GM19467 (cell line): ENCODE results near the gene CROCC2.

Source experiments
- ATAC-seq: cut with Tn5 transposase; IDR thresholded peaks from one replicate; pipeline ENCODE4 v1.9.1; 2021; ENCODE audit warnings: mild to moderate bottlenecking, moderate library complexity; ENCODE audit not compliant: unreplicated experiment

CROCC2 gene

DNA sequence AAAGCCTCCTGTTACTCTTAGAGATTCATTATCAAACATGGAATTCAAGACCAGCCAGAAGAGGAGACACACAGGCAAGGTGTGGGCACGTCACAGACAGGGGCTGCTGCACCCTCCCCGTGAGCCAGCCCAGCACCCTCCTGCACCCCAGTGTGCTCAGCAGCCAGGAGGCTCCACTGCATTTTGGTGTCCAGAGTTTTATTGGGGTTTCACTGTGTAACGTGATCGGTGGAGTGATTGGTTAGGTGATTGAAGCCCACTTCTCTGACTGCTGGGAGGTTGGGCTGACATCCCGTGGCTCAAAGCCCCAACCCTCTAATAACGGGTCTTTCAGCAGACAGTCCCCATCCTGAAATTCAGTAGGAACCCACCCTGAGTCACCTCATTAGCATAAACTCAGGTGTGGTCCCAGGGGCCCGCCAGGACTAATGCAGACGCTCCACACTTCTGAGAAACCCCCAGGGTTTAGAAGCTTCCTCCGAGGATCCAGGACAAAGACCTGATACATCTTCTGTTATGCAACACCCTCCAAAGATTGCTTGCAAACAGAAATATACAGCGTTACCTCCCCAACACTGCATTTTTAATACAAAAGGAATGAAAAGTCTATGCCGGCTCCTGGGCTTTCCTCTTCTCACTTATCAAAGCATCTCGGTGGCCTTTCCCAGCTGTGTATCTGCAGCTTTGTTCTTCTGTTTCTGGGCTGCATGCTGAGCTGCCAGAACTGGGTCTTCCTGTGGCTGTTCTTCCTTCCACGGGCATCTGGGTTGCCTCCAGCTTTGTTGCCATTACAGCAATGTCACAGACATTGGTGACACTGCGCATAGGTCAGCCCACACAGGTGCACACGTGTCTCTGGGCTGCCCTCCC is 48.5 kb downstream of the CROCC2 start:
- no peak for ATAC-seq

- no peak for ATAC-seq
Observed at GRCh38 chr2:240955306-240956170, 49.4 kb downstream of the CROCC2 start.

DNA sequence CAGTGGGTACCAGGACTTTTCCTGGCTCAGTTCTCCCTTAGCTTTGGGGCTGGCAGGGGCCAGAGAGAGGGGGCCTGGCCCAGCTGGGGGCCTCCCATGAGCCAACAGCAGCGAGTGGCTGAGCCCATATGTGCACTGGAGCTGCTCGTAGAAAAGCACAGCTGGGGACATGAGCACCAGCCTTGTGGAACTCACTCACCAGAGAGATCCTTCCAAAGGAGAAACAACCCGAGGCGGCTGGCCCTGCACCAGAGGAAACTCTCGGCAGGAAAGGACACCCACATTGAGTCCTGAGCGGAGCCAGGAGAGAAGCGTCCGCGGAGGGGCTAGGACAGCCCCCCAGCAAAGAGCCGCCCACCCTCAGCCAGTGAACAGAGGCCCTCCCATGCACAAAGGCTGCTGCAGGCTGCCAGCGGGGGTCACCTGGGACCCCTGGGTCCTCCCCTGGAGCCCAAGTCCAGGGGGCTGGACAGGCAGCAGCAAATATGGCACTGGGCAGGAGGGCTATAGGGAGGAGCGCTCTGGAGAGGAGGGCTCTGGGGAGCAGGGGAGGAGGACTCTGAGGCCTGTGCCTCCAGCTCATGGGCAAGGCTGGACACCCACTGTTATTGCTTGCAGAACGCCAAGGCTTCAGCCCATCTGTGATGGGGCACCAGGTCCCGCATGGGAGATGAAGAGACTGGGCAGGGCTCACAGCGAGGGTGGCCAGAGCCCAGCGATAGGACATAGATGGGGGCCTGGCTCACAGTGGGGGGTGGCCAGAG is 50.2 kb downstream of the CROCC2 start:
- ATAC-seq, result no peak

DNA sequence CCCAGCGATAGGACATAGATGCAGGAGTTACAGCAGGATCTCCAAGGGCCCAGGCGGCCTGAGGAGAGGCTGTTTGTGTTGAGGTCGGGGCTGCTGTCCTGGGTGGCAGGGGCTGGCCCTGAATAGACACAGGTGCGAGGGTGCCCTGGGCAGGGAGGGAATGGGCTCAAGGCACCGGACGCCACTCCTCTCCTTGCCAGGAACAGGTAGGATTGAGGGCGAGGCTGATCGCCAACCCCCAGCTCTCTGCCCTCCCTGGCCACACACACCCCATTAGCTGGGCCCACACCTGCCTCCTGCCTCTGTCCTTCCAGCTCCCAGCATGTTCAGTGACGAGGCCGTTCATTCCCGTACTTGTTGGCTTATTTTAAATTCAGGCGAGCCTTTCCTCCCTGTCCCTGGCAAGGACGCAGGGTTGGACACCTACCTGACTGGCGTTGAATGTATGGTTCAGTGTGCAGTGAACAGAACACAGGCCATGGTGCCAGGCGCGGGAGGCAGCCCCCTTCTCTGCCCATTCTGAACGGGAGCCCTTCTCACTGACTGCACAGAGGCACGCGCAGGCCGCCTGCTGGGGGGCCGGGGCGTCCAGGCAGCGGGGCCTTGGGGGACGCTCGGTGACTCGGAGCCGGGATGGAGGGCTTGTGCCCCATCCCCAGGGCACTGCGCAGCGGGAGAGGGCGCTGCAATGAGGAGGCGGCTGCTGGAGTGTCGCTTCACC is 51.0 kb downstream of the CROCC2 start:
- no peak for ATAC-seq

- ATAC-seq, result no peak
Observed at GRCh38 chr2:240957656-240958365, 51.7 kb downstream of the CROCC2 start.

- no peak for ATAC-seq
Observed at GRCh38 chr2:240958366-240959213, 52.5 kb downstream of the CROCC2 start.

GRCh38 chr2:240959214-240959940 is 53.2 kb downstream of the CROCC2 start:
- no peak for ATAC-seq

GRCh38 chr2:240959941-240960308 is 53.8 kb downstream of the CROCC2 start:
- no peak for ATAC-seq

GRCh38 chr2:240960309-240960970 is 54.3 kb downstream of the CROCC2 start:
- no peak for ATAC-seq

GRCh38 chr2:240960971-240961876 is 55.1 kb downstream of the CROCC2 start:
- no peak for ATAC-seq

DNA sequence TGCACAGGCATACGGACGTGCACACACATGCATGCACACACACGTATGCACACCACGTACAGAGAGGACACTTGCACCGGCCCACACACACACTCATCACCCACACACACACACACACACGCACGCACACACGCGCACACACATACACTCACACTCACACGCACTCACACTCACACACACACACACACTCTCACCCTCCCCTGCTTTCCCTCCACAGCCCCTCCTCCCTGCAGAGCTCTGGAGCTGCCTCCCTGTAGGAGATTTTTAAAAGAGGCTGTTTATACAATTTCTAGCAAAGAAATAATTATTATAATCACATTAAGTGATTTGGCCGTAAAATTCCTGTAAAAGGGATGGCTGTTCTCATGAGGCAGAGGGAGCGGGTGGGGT is 55.8 kb downstream of the CROCC2 start:
- ATAC-seq, result no peak

- ATAC-seq, result no peak
Observed at GRCh38 chr2:240962300-240963064, 56.3 kb downstream of the CROCC2 start.

- ATAC-seq, result no peak
Observed at GRCh38 chr2:240963065-240963867, 57.1 kb downstream of the CROCC2 start.

GRCh38 chr2:240963868-240964703 is 58.0 kb downstream of the CROCC2 start:
- ATAC-seq, result no peak
